Calu3 (cell line): ENCODE measurements around the gene BBS7. TPM values are rescaled to one million over a fixed set of nuclear protein-coding genes. Genes with fewer than 3 reads are reported as not detected.

Experiments
- BruUV-seq: library from RNA; stranded (reverse); fragments of 400-500 nt; replicated peaks from 2 replicates; lab custom pipeline; 2021; lab: Mats Ljungman, UMichigan
- CTCF ChIA-PET: fragments of 300-600 bp; sonication (Branson Sonifier 250); formaldehyde crosslinking; loops from one replicate; lab custom pipeline; 2022; ENCODE audit warnings: antibody characterized with exemption; lab: Charles Lee
- DNase-seq: peaks from one replicate; pipeline ENCODE4 v3.0.0; 2022
- H3K27ac Mint-ChIP-seq: one replicate; pipeline ENCODE4 v1.8.0; 2022; ENCODE audit warnings: mixed read lengths; ENCODE audit not compliant: unreplicated experiment
- H3K27me3 Mint-ChIP-seq: one replicate; pipeline ENCODE4 v1.8.0; 2022; ENCODE audit warnings: mixed read lengths; ENCODE audit not compliant: unreplicated experiment
- H3K36me3 Mint-ChIP-seq: one replicate; pipeline ENCODE4 v1.8.0; 2022; ENCODE audit warnings: mild to moderate bottlenecking, moderate library complexity, mixed read lengths; ENCODE audit not compliant: insufficient read depth, unreplicated experiment
- H3K4me1 Mint-ChIP-seq: one replicate; pipeline ENCODE4 v1.8.0; 2022; ENCODE audit warnings: mild to moderate bottlenecking, low read depth, mixed read lengths; ENCODE audit not compliant: unreplicated experiment
- H3K4me3 Mint-ChIP-seq: one replicate; pipeline ENCODE4 v1.8.0; 2022; ENCODE audit warnings: mild to moderate bottlenecking, low read depth, moderate library complexity, mixed read lengths; ENCODE audit not compliant: unreplicated experiment
- H3K9me3 Mint-ChIP-seq: one replicate; pipeline ENCODE4 v1.8.0; 2022; ENCODE audit warnings: low read depth, mixed read lengths; ENCODE audit not compliant: unreplicated experiment
- CTCF ChIP-seq: fragments of 200-600 bp; IDR thresholded peaks from one replicate; pipeline ENCODE4 v1.8.0; 2022; ENCODE audit warnings: antibody characterized with exemption; ENCODE audit not compliant: unreplicated experiment
- intact Hi-C: fragments of 100-400 bp; cut with micrococcal nuclease; formaldehyde crosslinking; loops from one replicate; pipeline ENCODE4 v1.10.0; 2022; ENCODE audit not compliant: unreplicated experiment
- total RNA-seq: library from RNA; stranded (reverse); gene quantifications from 2 replicates; pipeline ENCODE4 v1.2.3, GENCODE V29; 2022

The BBS7 gene
- total RNA-seq, 1 experiment from 2014 or later, result 11.7 TPM

- BruUV-seq, result no TSS peak
- intact Hi-C loops, result no loop called here
- H3K4me1 Mint-ChIP-seq, result peaks cover 10% of the 10 kb centered on the region
- H3K36me3 Mint-ChIP-seq, result peaks cover 39% of the 10 kb centered on the region
- no peaks in the 10 kb centered on the region for H3K27me3 Mint-ChIP-seq
- no peak overlapping the region for H3K27ac Mint-ChIP-seq
- H3K9me3 Mint-ChIP-seq, result no peaks in the 10 kb centered on the region
- no peak overlapping the region for H3K4me3 Mint-ChIP-seq
- DNase-seq, result no peak
- no peak for TF ChIP-seq CTCF
- CTCF ChIA-PET, result interaction anchor here (0.7 kb wide), 1 partner anchor 576 kb away, joined by 4 read pairs; no protein-coding TSS in a partner anchor
Measured at GRCh38 chr4:121819216-121819965, 50.9 kb downstream of the BBS7 start.

GRCh38 chr4:121818215-121818614 lies 52.1 kb downstream of the BBS7 start:
- Mint-ChIP-seq H3K36me3 (peaks cover 29% of the 10 kb centered on the region), H3K9me3 (no peaks in the 10 kb centered on the region), H3K27me3 (no peaks in the 10 kb centered on the region), H3K27ac (no peak overlapping the region), H3K4me3 (no peak overlapping the region), H3K4me1 (peaks cover 10% of the 10 kb centered on the region)
- intact Hi-C loops, result no loop called here
- CTCF ChIA-PET, result no interaction called here
- no peak for DNase-seq
- BruUV-seq, result no TSS peak
- TF ChIP-seq CTCF, result no peak

GRCh38 chr4:121817701-121818100 lies 52.6 kb downstream of the BBS7 start:
- Mint-ChIP-seq H3K27me3 (no peaks in the 10 kb centered on the region), H3K4me3 (no peak overlapping the region), H3K4me1 (peaks cover 10% of the 10 kb centered on the region), H3K9me3 (no peaks in the 10 kb centered on the region), H3K36me3 (peaks cover 28% of the 10 kb centered on the region), H3K27ac (no peak overlapping the region)
- CTCF ChIA-PET, result no interaction called here
- no peak for TF ChIP-seq CTCF
- intact Hi-C loops, result no loop called here
- BruUV-seq, result no TSS peak
- DNase-seq, result no peak

GRCh38 chr4:121817006-121817405 lies 53.3 kb downstream of the BBS7 start:
- Mint-ChIP-seq H3K4me3 (no peak overlapping the region), H3K27ac (no peak overlapping the region), H3K9me3 (no peaks in the 10 kb centered on the region), H3K36me3 (peaks cover 23% of the 10 kb centered on the region), H3K4me1 (peaks cover 10% of the 10 kb centered on the region), H3K27me3 (no peaks in the 10 kb centered on the region)
- no peak for DNase-seq
- intact Hi-C loops, result no loop called here
- CTCF ChIA-PET, result no interaction called here
- BruUV-seq, result no TSS peak
- TF ChIP-seq CTCF, result no peak
